ENCODE results near the gene PSORS1C1. TPM values are rescaled to one million over a fixed set of nuclear protein-coding genes. Genes with fewer than 3 reads are reported as not detected.

Gene PSORS1C1
- total RNA-seq, 1 experiment from 2014 or later: 0.48 TPM

GRCh38 chr6:31173406-31173805 lies 58.8 kb downstream of the PSORS1C1 start:
- WGBS (ENCODE audit: extremely low coverage, insufficient read length, low lambda C conversion rate): no CpG with 5 or more reads among the region's 3 CpGs
- Histone ChIP-seq H3K9me3 (ENCODE audit: control insufficient read depth, low read depth, low read length) (no peaks in the 10 kb centered on the region), H3K4me1 (ENCODE audit: insufficient read depth, low read length) (peaks cover 10% of the 10 kb centered on the region), H2BK120ac (ENCODE audit: low read depth, low read length, poor library complexity, severe bottlenecking) (peak overlapping the region; percentile 25), H3K56ac (ENCODE audit: insufficient read length, low read depth, low read length) (no peak overlapping the region), H3K18ac (ENCODE audit: insufficient read length, low read depth, low read length) (peak overlapping the region; percentile 66), H2AFZ (ENCODE audit: low read length) (no peak overlapping the region), H4K20me1 (ENCODE audit: control insufficient read depth, insufficient read depth, insufficient read length) (no peaks in the 10 kb centered on the region), H2BK12ac (ENCODE audit: insufficient read length, low read depth, low read length) (peak overlapping the region; percentile 55), H4K5ac (ENCODE audit: insufficient read length, low read depth, low read length) (no peak overlapping the region), H2BK20ac (ENCODE audit: low read depth, low read length, poor library complexity, severe bottlenecking) (no peak overlapping the region), H4K8ac (replicated peaks; ENCODE audit: insufficient read length, low read depth, low read length) (no peak overlapping the region), H4K91ac (ENCODE audit: insufficient read length, low read depth, low read length) (peak overlapping the region; percentile 88), H3K14ac (ENCODE audit: insufficient read depth, low read length) (peak overlapping the region; percentile 88), H3K27ac (ENCODE audit: insufficient read length, low read depth, low read length) (peak overlapping the region; percentile 83), H3K23me2 (ENCODE audit: insufficient read length, low read depth, low read length, poor library complexity, severe bottlenecking) (peaks cover 22% of the 10 kb centered on the region), H3K79me2 (ENCODE audit: insufficient read depth, low read length) (peaks cover 27% of the 10 kb centered on the region), H2BK15ac (ENCODE audit: low read depth, low read length) (no peak overlapping the region), H3K79me1 (ENCODE audit: insufficient read depth, low read depth, low read length, poor library complexity, severe bottlenecking) (no peaks in the 10 kb centered on the region), H2AK5ac (ENCODE audit: insufficient read length, low read length) (no peak overlapping the region), H3K23ac (ENCODE audit: insufficient read length, low read depth, low read length) (no peak overlapping the region), H3K9ac (ENCODE audit: extremely low read depth, insufficient read length, low read length) (no peak overlapping the region), H3K4ac (ENCODE audit: low read depth, low read length) (peak overlapping the region; percentile 53; the same call in 1 of the 2 replicates), H3K27me3 (ENCODE audit: insufficient read depth, low read length) (no peaks in the 10 kb centered on the region), H3K4me2 (ENCODE audit: insufficient read depth, insufficient read length, low read length) (peak overlapping the region; percentile 61), H2BK5ac (ENCODE audit: insufficient read length, low read length) (no peak overlapping the region), H3T11ph (ENCODE audit: low read length) (no peak overlapping the region)
- H3K4me1 Mint-ChIP-seq: peaks cover 53 to 67% of the 10 kb centered on the region in 2 experiments
- peak overlapping the region; percentile 91 for H3K4me3 Mint-ChIP-seq
- H3K27ac Mint-ChIP-seq: peak overlapping the region; percentile 98 to 100 (median 99)
- no peak for DNase-seq
- no peaks in the 10 kb centered on the region; a peak in 1 of 5 replicates for H3K9me3 Mint-ChIP-seq
- TF ChIP-seq CTCF (conservative IDR thresholded peaks at IDR 0.05): no peak
- H3K27me3 Mint-ChIP-seq (ENCODE audit: low read depth): no peaks in the 10 kb centered on the region
- peaks cover 0 to 18% (median 16%) of the 10 kb centered on the region in 3 experiments; a peak in 6 of 7 replicates for H3K36me3 Mint-ChIP-seq (ENCODE audit: insufficient read depth in 1 of 3, low read depth in 3 of 3)
